T-helper 17 cell (primary cell): Measurements from ENCODE around the gene SEMA3E. TPM values are rescaled to one million over a fixed set of nuclear protein-coding genes. Genes with fewer than 3 reads are reported as not detected.

ENCODE experiments used
- ATAC-seq: fragments of 150-1000 bp; cut with Tn5 transposase; 2 replicates; pipeline ENCODE4 v1.10.0; 2021; ENCODE audit warnings: mild to moderate bottlenecking, moderate library complexity
- DNase-seq, 3 donors: peaks; one replicate each; pipeline versions ENCODE4 v3.0.0 to v3.0.0-alpha.2; 2020 to 2021
- H3K9me3 ChIP-seq: one replicate; pipeline ENCODE4 v1.7.0; 2013; ENCODE audit warnings: low read length, mild to moderate bottlenecking; ENCODE audit not compliant: control insufficient read depth, poor library complexity, severe bottlenecking
- H3K27ac Mint-ChIP-seq: one replicate; pipeline ENCODE4 v1.8.0; 2022; ENCODE audit warnings: mild to moderate bottlenecking, moderate library complexity, mixed read lengths
- H3K27me3 Mint-ChIP-seq: one replicate; pipeline ENCODE4 v1.8.0; 2022; ENCODE audit warnings: mixed read lengths
- H3K36me3 Mint-ChIP-seq: one replicate; pipeline ENCODE4 v1.8.0; 2022; ENCODE audit warnings: low read depth, mixed read lengths
- H3K4me1 Mint-ChIP-seq: one replicate; pipeline ENCODE4 v1.8.0; 2022; ENCODE audit warnings: mild to moderate bottlenecking, mixed read lengths
- H3K4me3 Mint-ChIP-seq: one replicate; pipeline ENCODE4 v1.8.0; 2022; ENCODE audit warnings: mild to moderate bottlenecking, moderate library complexity, mixed read lengths
- total RNA-seq, 4 donors: library from RNA in 2 of 4; stranded (reverse) in 2 of 4; gene quantifications; one replicate each; pipeline ENCODE4 v1.2.3 and lab custom pipeline; 2022 to 2026

The SEMA3E gene
- total RNA-seq, 2 donors from 2014 or later: not detected

- no peaks in the 10 kb centered on the region for H3K27me3 Mint-ChIP-seq
- ATAC-seq (no peak), DNase-seq (no peak)
- no peak overlapping the region for H3K4me3 Mint-ChIP-seq
- no peaks in the 10 kb centered on the region for H3K4me1 Mint-ChIP-seq
- H3K27ac Mint-ChIP-seq: no peak overlapping the region
- no peaks in the 10 kb centered on the region for H3K36me3 Mint-ChIP-seq
- no peaks in the 10 kb centered on the region for H3K9me3 ChIP-seq
These were observed 120.0 kb downstream of the SEMA3E start for GRCh38 chr7:83528925-83529423.

GRCh38 chr7:83524277-83525075, 124.5 kb downstream of the SEMA3E start:
- no peak for ATAC-seq
- no peaks in the 10 kb centered on the region for H3K36me3 Mint-ChIP-seq
- H3K4me1 Mint-ChIP-seq: no peaks in the 10 kb centered on the region
- H3K9me3 ChIP-seq: no peaks in the 10 kb centered on the region
- no peak for DNase-seq
- H3K4me3 Mint-ChIP-seq: no peak overlapping the region
- H3K27me3 Mint-ChIP-seq: no peaks in the 10 kb centered on the region
- no peak overlapping the region for H3K27ac Mint-ChIP-seq

DNA sequence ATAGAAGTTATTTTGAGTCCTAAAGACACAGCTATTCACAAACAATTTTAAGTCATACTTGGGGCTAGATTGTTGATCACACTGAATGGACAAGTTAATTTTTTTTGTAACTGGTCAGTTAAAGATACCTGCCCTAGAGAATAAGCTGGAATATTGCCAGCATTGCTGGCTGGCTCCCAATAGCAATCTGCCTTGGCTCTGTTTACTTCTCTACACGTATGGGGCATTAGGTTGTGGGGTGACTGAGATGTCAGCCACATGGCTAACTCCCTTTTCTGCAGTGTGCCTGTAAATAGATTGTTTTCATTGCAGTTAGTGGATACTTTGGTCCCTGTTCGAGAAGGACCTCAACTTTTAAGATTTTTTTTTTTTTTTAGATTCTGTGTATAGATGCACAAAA, 128.2 kb downstream of the SEMA3E start:
- Mint-ChIP-seq H3K4me3 (no peak overlapping the region), H3K27ac (no peak overlapping the region), H3K27me3 (no peaks in the 10 kb centered on the region), H3K36me3 (no peaks in the 10 kb centered on the region), H3K4me1 (no peaks in the 10 kb centered on the region)
- no peak for DNase-seq
- ATAC-seq: no peak
- H3K9me3 ChIP-seq: no peaks in the 10 kb centered on the region

DNA sequence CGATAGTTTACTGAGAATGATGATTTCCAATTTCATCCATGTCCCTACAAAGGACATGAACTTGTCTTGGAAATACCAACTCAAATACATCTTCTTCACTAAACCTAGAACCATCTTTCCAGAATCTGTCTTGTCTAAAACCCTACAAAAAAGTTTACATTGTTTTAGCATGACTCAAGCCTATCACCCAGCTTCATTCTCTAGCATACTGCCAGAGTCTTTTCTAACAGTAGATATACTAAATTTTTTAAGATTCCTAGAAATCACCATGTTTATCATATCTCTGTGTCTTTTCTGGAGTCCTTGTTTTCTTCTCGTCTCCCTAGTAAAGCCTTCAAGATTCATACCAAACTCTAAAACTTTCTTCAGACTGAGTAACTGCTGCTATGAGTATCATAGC, 129.7 kb downstream of the SEMA3E start:
- H3K36me3 Mint-ChIP-seq: no peaks in the 10 kb centered on the region
- H3K4me1 Mint-ChIP-seq: no peaks in the 10 kb centered on the region
- DNase-seq (no peak), ATAC-seq (no peak)
- H3K27ac Mint-ChIP-seq: no peak overlapping the region
- H3K4me3 Mint-ChIP-seq: no peak overlapping the region
- no peaks in the 10 kb centered on the region for H3K9me3 ChIP-seq
- H3K27me3 Mint-ChIP-seq: no peaks in the 10 kb centered on the region

GRCh38 chr7:83517035-83517700, 131.8 kb downstream of the SEMA3E start:
- H3K9me3 ChIP-seq: no peaks in the 10 kb centered on the region
- ATAC-seq: no peak
- H3K27ac Mint-ChIP-seq: no peak overlapping the region

DNA sequence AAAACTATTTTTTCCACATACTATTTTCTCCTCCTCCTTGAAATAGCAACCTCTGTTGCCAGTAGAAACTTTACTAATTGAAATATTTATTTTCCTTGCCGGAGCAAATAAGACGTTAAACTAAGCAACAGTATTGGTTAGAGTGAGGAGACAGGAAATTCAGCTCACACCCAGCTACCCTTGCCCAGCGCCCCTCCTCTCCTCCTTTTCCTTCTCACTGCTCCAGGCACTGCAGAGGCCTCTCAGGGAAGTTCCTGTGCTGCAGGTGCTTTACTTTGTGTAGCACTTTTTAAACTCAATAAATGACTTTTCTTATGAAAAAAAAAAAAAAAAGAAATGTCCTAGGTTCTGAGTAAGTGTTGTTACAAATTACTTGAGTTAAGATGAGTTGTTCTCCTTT, 134.0 kb downstream of the SEMA3E start:
- ATAC-seq (no peak), DNase-seq (no peak)
- no peaks in the 10 kb centered on the region for H3K4me1 Mint-ChIP-seq
- H3K9me3 ChIP-seq: no peaks in the 10 kb centered on the region
- H3K36me3 Mint-ChIP-seq: no peaks in the 10 kb centered on the region
- H3K27ac Mint-ChIP-seq: no peak overlapping the region
- no peaks in the 10 kb centered on the region for H3K27me3 Mint-ChIP-seq
- no peak overlapping the region for H3K4me3 Mint-ChIP-seq

More at GRCh38 chr7:83517035-83517700, 131.8 kb downstream of the SEMA3E start:
- H3K36me3 Mint-ChIP-seq: no peaks in the 10 kb centered on the region
- H3K4me3 Mint-ChIP-seq: no peak overlapping the region
- no peak for DNase-seq
- H3K4me1 Mint-ChIP-seq: no peaks in the 10 kb centered on the region
- H3K27me3 Mint-ChIP-seq: no peaks in the 10 kb centered on the region

- DNase-seq (no peak), ATAC-seq (no peak)
- Mint-ChIP-seq H3K4me1 (no peaks in the 10 kb centered on the region), H3K27ac (no peak overlapping the region), H3K4me3 (no peak overlapping the region), H3K27me3 (no peaks in the 10 kb centered on the region), H3K36me3 (no peaks in the 10 kb centered on the region)
- no peaks in the 10 kb centered on the region for H3K9me3 ChIP-seq
These were observed 139.5 kb downstream of the SEMA3E start for GRCh38 chr7:83509255-83510021.

DNA sequence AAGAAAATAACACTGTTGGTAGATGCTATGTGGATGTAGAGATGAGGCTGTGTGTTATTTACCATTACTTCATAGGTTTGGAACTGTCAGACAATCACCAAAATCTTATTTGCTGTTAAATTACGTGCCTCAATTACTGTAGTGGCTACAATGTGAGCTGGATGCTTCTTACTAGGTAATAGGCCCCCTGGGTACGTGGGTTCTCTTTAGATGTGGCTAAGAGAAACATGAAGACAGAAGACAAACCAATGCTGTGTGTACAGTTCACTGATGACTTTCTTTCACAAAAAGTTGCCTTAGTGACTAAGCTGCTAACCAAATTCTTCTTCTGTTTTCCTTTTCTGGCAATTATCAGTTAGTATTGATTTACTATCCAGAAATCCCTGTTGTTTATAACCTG, 144.6 kb downstream of the SEMA3E start:
- H3K36me3 Mint-ChIP-seq: no peaks in the 10 kb centered on the region
- no peak overlapping the region for H3K4me3 Mint-ChIP-seq
- no peaks in the 10 kb centered on the region for H3K4me1 Mint-ChIP-seq
- DNase-seq: no peak
- no peaks in the 10 kb centered on the region for H3K9me3 ChIP-seq
- H3K27me3 Mint-ChIP-seq: no peaks in the 10 kb centered on the region
- no peak overlapping the region for H3K27ac Mint-ChIP-seq
- ATAC-seq: no peak

DNA sequence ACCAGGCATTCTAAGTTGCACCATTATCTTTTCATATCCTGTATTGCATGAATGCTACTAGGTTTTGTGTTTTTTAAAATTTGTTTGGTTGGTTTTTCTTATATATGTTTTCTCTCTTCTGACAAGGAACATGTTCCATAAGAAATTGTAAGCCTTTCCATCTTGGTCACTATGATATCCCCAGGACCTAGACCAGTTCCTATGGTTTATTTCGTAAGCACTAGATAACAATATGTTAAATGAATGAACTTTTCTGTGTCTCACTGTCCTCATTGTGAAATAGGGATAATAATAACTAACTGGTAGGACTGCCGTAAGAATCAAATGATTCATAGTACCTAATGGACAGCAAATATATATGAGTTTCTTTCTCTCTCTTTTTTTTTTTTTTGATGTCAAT, 146.3 kb downstream of the SEMA3E start:
- Mint-ChIP-seq H3K4me3 (no peak overlapping the region), H3K27ac (no peak overlapping the region), H3K4me1 (no peaks in the 10 kb centered on the region), H3K27me3 (no peaks in the 10 kb centered on the region), H3K36me3 (no peaks in the 10 kb centered on the region)
- ATAC-seq: no peak
- no peaks in the 10 kb centered on the region for H3K9me3 ChIP-seq
- no peak for DNase-seq

DNA sequence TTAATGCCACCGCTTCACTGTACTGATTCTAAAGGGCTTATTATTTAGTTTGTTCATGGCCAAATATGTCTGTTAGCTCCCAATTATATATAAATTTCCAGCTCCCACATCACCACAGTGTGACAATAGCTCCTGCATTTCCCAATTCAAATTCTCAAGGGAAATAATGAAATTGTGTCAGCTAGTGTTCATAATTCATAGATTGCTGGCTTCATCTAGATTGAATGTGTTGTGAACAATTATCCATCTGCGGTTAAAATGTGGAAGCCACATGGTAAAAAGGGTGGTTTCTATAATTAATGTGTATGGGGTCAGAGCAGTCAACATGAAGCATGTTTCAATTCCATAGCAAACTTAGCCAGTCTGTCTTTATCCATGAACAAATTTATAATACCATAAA, 154.3 kb downstream of the SEMA3E start:
- Mint-ChIP-seq H3K27me3 (no peaks in the 10 kb centered on the region), H3K27ac (no peak overlapping the region)

DNA sequence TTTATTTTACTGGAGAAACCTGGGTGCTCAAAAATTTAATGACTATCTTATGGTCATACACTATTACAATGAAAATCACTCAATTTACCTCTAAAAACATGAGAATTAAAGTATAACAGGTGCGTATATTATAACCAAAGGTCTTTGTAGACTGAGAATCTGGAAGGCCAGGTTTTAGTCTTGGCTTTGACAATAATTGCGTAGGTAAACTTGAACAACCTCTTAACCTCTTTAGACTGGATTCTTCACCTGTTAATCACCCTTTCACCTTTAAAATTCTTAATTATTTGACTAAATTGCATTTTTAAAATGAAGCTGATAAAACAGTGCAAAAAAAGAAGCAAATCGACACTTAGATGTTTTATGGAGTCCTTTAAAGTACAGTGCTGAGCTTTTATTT, 156.1 kb downstream of the SEMA3E start:
- Mint-ChIP-seq H3K36me3 (no peaks in the 10 kb centered on the region), H3K4me3 (no peak overlapping the region), H3K27me3 (no peaks in the 10 kb centered on the region), H3K4me1 (no peaks in the 10 kb centered on the region), H3K27ac (no peak overlapping the region)
- DNase-seq (no peak), ATAC-seq (no peak)
- no peaks in the 10 kb centered on the region for H3K9me3 ChIP-seq

More for the DNA sequence above, 154.3 kb downstream of the SEMA3E start:
- Mint-ChIP-seq H3K36me3 (no peaks in the 10 kb centered on the region), H3K4me1 (no peaks in the 10 kb centered on the region), H3K4me3 (no peak overlapping the region)
- DNase-seq: no peak
- ATAC-seq: no peak
- H3K9me3 ChIP-seq: no peaks in the 10 kb centered on the region

GRCh38 chr7:83487801-83488200, 161.1 kb downstream of the SEMA3E start:
- no peaks in the 10 kb centered on the region for H3K9me3 ChIP-seq
- no peak overlapping the region for H3K27ac Mint-ChIP-seq

DNA sequence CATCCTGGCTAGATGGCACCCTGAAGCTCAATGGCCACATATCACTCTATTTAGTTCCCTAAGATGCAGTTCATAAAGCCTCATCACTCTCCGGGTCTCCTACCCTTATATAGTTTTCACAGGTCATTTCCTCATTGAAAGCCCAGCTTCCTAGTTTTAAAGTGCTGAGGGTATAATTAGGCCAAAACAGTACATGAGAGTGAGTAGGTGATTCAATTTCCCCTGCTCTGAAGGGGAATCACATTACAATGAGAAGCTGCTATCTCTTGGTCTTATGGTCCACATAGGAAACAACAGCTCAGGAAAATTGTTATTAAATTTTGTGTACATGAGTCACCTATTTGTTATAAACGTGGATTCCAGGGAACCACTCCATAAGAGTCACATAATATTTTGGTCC, 162.0 kb downstream of the SEMA3E start:
- Mint-ChIP-seq H3K27me3 (no peaks in the 10 kb centered on the region), H3K4me3 (no peak overlapping the region), H3K4me1 (no peaks in the 10 kb centered on the region), H3K36me3 (no peaks in the 10 kb centered on the region), H3K27ac (no peak overlapping the region)
- no peak for ATAC-seq
- DNase-seq: no peak
- no peaks in the 10 kb centered on the region for H3K9me3 ChIP-seq

More at GRCh38 chr7:83487801-83488200, 161.1 kb downstream of the SEMA3E start:
- no peak for DNase-seq
- no peaks in the 10 kb centered on the region for H3K27me3 Mint-ChIP-seq
- H3K4me1 Mint-ChIP-seq: no peaks in the 10 kb centered on the region
- no peak overlapping the region for H3K4me3 Mint-ChIP-seq
- ATAC-seq: no peak
- H3K36me3 Mint-ChIP-seq: no peaks in the 10 kb centered on the region
